GM23338 (cell line): Measurements from ENCODE around the gene BICD2. TPM values are rescaled to one million over a fixed set of nuclear protein-coding genes. Genes with fewer than 3 reads are reported as not detected.

Experiments
- ATAC-seq: fragments of 200-7000 bp; cut with Tn5 transposase; 3 replicates; pipeline ENCODE4 v1.9.1; 2020
- DNase-seq: peaks from one replicate; pipeline ENCODE4 v3.0.0-alpha.2; 2015; ENCODE audit warnings: low spot score
- H2AFZ ChIP-seq: fragments of 200-600 bp; sonication (generic); 2 replicates; pipeline ENCODE4 v1.8.0; 2016; ENCODE audit warnings: antibody characterized with exemption, mild to moderate bottlenecking, moderate library complexity
- H3F3A ChIP-seq: fragments of 200-600 bp; sonication (generic); replicated peaks from 2 replicates; pipeline ENCODE4 v1.8.0; 2017; ENCODE audit warnings: antibody characterized with exemption, mixed run types, low read depth
- H3K27ac ChIP-seq: fragments of 200-600 bp; sonication (generic); 2 replicates; pipeline ENCODE4 v1.6.1; 2016; ENCODE audit warnings: low read depth
- H3K27me3 ChIP-seq: fragments of 200-600 bp; sonication (generic); 2 replicates; pipeline ENCODE4 v1.8.0; 2016; ENCODE audit warnings: mild to moderate bottlenecking, mixed run types, moderate library complexity; ENCODE audit not compliant: insufficient read depth
- H3K36me3 ChIP-seq: fragments of 200-600 bp; sonication (generic); 2 replicates; pipeline ENCODE4 v1.8.0; 2016; ENCODE audit warnings: mild to moderate bottlenecking; ENCODE audit not compliant: insufficient read depth
- H3K4me1 ChIP-seq: fragments of 200-600 bp; sonication (generic); 2 replicates; pipeline ENCODE4 v1.8.0; 2016; ENCODE audit warnings: mild to moderate bottlenecking, moderate library complexity; ENCODE audit not compliant: insufficient read depth
- H3K4me2 ChIP-seq: fragments of 200-600 bp; sonication (generic); 2 replicates; pipeline ENCODE4 v1.7.1; 2017; ENCODE audit warnings: mixed run types
- H3K4me3 ChIP-seq: fragments of 200-600 bp; sonication (generic); 2 replicates; pipeline ENCODE4 v1.6.1; 2016; ENCODE audit warnings: mixed run types
- H3K79me2 ChIP-seq: fragments of 200-600 bp; sonication (generic); replicated peaks from 2 replicates; pipeline ENCODE4 v1.8.0; 2017; ENCODE audit warnings: mild to moderate bottlenecking; ENCODE audit not compliant: insufficient read depth
- H3K9me2 ChIP-seq: fragments of 200-600 bp; sonication (generic); 2 replicates; pipeline ENCODE4 v1.8.0; 2017; ENCODE audit not compliant: insufficient read depth
- H4K20me1 ChIP-seq: fragments of 200-600 bp; sonication (generic); replicated peaks from 2 replicates; pipeline ENCODE4 v1.8.0; 2017; ENCODE audit warnings: mild to moderate bottlenecking; ENCODE audit not compliant: insufficient read depth
- H3K27ac Mint-ChIP-seq: 2 replicates; pipeline ENCODE4 v1.8.0; 2020; ENCODE audit warnings: inconsistent platforms, mild to moderate bottlenecking, moderate library complexity, mixed read lengths
- H3K27me3 Mint-ChIP-seq: 3 replicates; pipeline ENCODE4 v1.8.0; 2022; ENCODE audit warnings: low read depth, mild to moderate bottlenecking, moderate library complexity, mixed read lengths, inconsistent platforms; ENCODE audit not compliant: insufficient read depth, poor library complexity
- H3K36me3 Mint-ChIP-seq: 3 replicates; pipeline ENCODE4 v1.8.0; 2021; ENCODE audit warnings: low read depth, mild to moderate bottlenecking, inconsistent platforms, moderate library complexity, mixed read lengths
- H3K4me1 Mint-ChIP-seq: 3 replicates; pipeline ENCODE4 v1.8.0; 2020; ENCODE audit warnings: mild to moderate bottlenecking, inconsistent platforms, mixed read lengths
- H3K4me3 Mint-ChIP-seq: 3 replicates; pipeline ENCODE4 v1.8.0; 2021; ENCODE audit warnings: moderate library complexity, mild to moderate bottlenecking, inconsistent platforms, mixed read lengths
- H3K9me3 Mint-ChIP-seq: 3 replicates; pipeline ENCODE4 v1.8.0; 2020; ENCODE audit warnings: moderate library complexity, mild to moderate bottlenecking, inconsistent platforms, mixed read lengths
- ETS1 ChIP-seq: IDR thresholded peaks from 2 replicates; pipeline ENCODE4 v1.6.1; 2016; ENCODE audit warnings: antibody characterized with exemption
- EZH2 ChIP-seq: fragments of 200-600 bp; sonication (generic); IDR thresholded peaks from one replicate; pipeline ENCODE4 v1.8.0; 2017; ENCODE audit warnings: antibody characterized with exemption, mild to moderate bottlenecking, low read depth; ENCODE audit not compliant: unreplicated experiment
- EZH2phosphoT487 ChIP-seq: fragments of 200-600 bp; sonication (generic); IDR thresholded peaks from one replicate; pipeline ENCODE4 v1.8.1; 2018; ENCODE audit warnings: antibody characterized with exemption; ENCODE audit not compliant: unreplicated experiment
- JUNB ChIP-seq: IDR thresholded peaks from one replicate; pipeline ENCODE4 v1.6.1; 2016; ENCODE audit warnings: antibody characterized with exemption; ENCODE audit not compliant: unreplicated experiment
- REST ChIP-seq: IDR thresholded peaks from one replicate; pipeline ENCODE4 v1.6.1; 2018; ENCODE audit warnings: antibody characterized with exemption; ENCODE audit not compliant: unreplicated experiment
- STAT1 ChIP-seq: IDR thresholded peaks from one replicate; pipeline ENCODE4 v1.6.1; 2016; ENCODE audit warnings: antibody characterized with exemption; ENCODE audit not compliant: unreplicated experiment
- ZNF331 ChIP-seq: fragments of 250-450 bp; sonication (Bioruptor Pico); IDR thresholded peaks from 2 replicates; pipeline ENCODE4 v1.5.0; 2020; ENCODE audit warnings: low read depth, mild to moderate bottlenecking, moderate library complexity
- polyA plus RNA-seq: library from polyadenylated mRNA; unstranded; fragments of >200 nt; fragmentation: Nextera tagmentation; extraction: Ambion mirVana; gene quantifications from 2 replicates; pipeline ENCODE4 v1.2.1, GENCODE V29; 2016
- total RNA-seq: library from RNA; depleted of rRNA; stranded (reverse); fragments of >200 nt; shearing (Covaris generic); gene quantifications from 2 replicates; pipeline ENCODE4 v1.2.3, GENCODE V29; 2014
- TF ChIP-seq, protein P1 (sequence below), 2 experiments: fragments of 200-600 bp in 1 of 2; sonication (generic) in 1 of 2; conservative IDR thresholded peaks; 2 replicates each; pipeline versions ENCODE4 v1.5.1 to v1.6.1; 2016 to 2017; ENCODE audit warnings: antibody characterized with exemption in 2 of 2, low read depth in 2 of 2, mild to moderate bottlenecking in 2 of 2, moderate library complexity in 1 of 2

BICD2 gene
- total and polyA plus RNA-seq, 2 experiments from 2014 or later: 8.7 to 34.3 TPM

GRCh38 chr9:92663951-92664350 lies 100.7 kb downstream of the BICD2 start (continued):
- TF ChIP-seq, protein P1, sequence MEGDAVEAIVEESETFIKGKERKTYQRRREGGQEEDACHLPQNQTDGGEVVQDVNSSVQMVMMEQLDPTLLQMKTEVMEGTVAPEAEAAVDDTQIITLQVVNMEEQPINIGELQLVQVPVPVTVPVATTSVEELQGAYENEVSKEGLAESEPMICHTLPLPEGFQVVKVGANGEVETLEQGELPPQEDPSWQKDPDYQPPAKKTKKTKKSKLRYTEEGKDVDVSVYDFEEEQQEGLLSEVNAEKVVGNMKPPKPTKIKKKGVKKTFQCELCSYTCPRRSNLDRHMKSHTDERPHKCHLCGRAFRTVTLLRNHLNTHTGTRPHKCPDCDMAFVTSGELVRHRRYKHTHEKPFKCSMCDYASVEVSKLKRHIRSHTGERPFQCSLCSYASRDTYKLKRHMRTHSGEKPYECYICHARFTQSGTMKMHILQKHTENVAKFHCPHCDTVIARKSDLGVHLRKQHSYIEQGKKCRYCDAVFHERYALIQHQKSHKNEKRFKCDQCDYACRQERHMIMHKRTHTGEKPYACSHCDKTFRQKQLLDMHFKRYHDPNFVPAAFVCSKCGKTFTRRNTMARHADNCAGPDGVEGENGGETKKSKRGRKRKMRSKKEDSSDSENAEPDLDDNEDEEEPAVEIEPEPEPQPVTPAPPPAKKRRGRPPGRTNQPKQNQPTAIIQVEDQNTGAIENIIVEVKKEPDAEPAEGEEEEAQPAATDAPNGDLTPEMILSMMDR (conservative IDR thresholded peaks at IDR 0.05; ENCODE audit: low read depth in 2 of 2): no peak
- no peak for TF ChIP-seq EZH2phosphoT487
- TF ChIP-seq STAT1: no peak
- no peak for TF ChIP-seq EZH2
- TF ChIP-seq REST: no peak
- no peak for TF ChIP-seq ETS1

- Histone ChIP-seq H3K4me3 (no peak overlapping the region), H2AFZ (no peak overlapping the region), H3K9me2 (no peaks in the 10 kb centered on the region), H3F3A (no peaks in the 10 kb centered on the region), H3K4me2 (no peak overlapping the region), H4K20me1 (peaks cover 7% of the 10 kb centered on the region; the same call in 1 of the 2 replicates), H3K4me1 (peaks cover 12% of the 10 kb centered on the region; the same call in 1 of the 2 replicates), H3K27ac (no peak overlapping the region), H3K36me3 (no peaks in the 10 kb centered on the region), H3K27me3 (no peaks in the 10 kb centered on the region), H3K79me2 (peaks cover 74% of the 10 kb centered on the region)
- peaks cover 3% of the 10 kb centered on the region for H3K27me3 Mint-ChIP-seq
- DNase-seq (no peak), ATAC-seq (no peak)
- H3K36me3 Mint-ChIP-seq: peaks cover 7% of the 10 kb centered on the region
- peaks cover 32% of the 10 kb centered on the region for H3K4me1 Mint-ChIP-seq
- TF ChIP-seq, protein P1 (conservative IDR thresholded peaks at IDR 0.05; ENCODE audit: low read depth in 2 of 2): no peak
- TF ChIP-seq ZNF331 (CRISPR knock-in tag) (no peak), EZH2phosphoT487 (no peak), ETS1 (no peak), JUNB (no peak), EZH2 (no peak)
- no peak overlapping the region for H3K27ac Mint-ChIP-seq
- H3K9me3 Mint-ChIP-seq: no peaks in the 10 kb centered on the region
- H3K4me3 Mint-ChIP-seq: no peak overlapping the region
Observed at GRCh38 chr9:92663126-92663525, 101.5 kb downstream of the BICD2 start.
